H1 (cell line): ENCODE data around the gene RFNG. TPM values are rescaled to one million over a fixed set of nuclear protein-coding genes. Genes with fewer than 3 reads are reported as not detected.
A peak's percentile ranks its signal among the peaks of the same experiment; 100 is the strongest.

Experiments
- CTCF ChIA-PET: fragments of 300-600 bp; sonication (Branson Sonifier 250); formaldehyde crosslinking; loops from one replicate; lab custom pipeline; 2021; ENCODE audit not compliant: partially characterized antibody; lab: Charles Lee
- POLR2A ChIA-PET: fragments of 300-600 bp; sonication (Branson Sonifier 250); formaldehyde crosslinking; loops from one replicate; lab custom pipeline; 2021; ENCODE audit warnings: inconsistent platforms; ENCODE audit not compliant: partially characterized antibody; lab: Charles Lee
- DNase-seq, 2 experiments: peaks; one replicate each; pipeline versions ENCODE4 v3.0.0 to v3.0.0-alpha.2; 2010 to 2022; ENCODE audit warnings: low spot score in 2 of 2, low read depth in 1 of 2, mixed read lengths in 1 of 2
- FAIRE-seq: peaks from 2 replicates; lab custom pipeline; 2011; peaks lifted over from hg19 to GRCh38; lab: Jason Lieb, UNC
- H2AFZ ChIP-seq: 2 replicates; pipeline ENCODE4 v1.8.1; 2012; ENCODE audit warnings: low read length, inconsistent platforms
- H2AK5ac ChIP-seq: 2 replicates; pipeline ENCODE4 v1.6.1; 2013; ENCODE audit warnings: low read depth, low read length
- H2BK120ac ChIP-seq: replicated peaks from 2 replicates; pipeline ENCODE3; 2013; ENCODE audit warnings: low read depth, low read length, inconsistent platforms
- H2BK12ac ChIP-seq: 2 replicates; pipeline ENCODE4 v1.6.1; 2013; ENCODE audit warnings: low read depth, low read length
- H2BK15ac ChIP-seq: 2 replicates; pipeline ENCODE4 v1.6.1; 2013; ENCODE audit warnings: low read length
- H2BK20ac ChIP-seq: 2 replicates; pipeline ENCODE4 v1.6.1; 2013; ENCODE audit warnings: low read length
- H2BK5ac ChIP-seq: 2 replicates; pipeline ENCODE4 v1.6.1; 2013; ENCODE audit warnings: low read depth, low read length
- H3K14ac ChIP-seq: 2 replicates; pipeline ENCODE4 v1.6.1; 2013; ENCODE audit warnings: inconsistent platforms; ENCODE audit not compliant: insufficient read length
- H3K18ac ChIP-seq: 2 replicates; pipeline ENCODE4 v1.6.1; 2013; ENCODE audit warnings: low read length; ENCODE audit errors: extremely low read depth
- H3K23ac ChIP-seq: 2 replicates; pipeline ENCODE4 v1.6.1; 2013; ENCODE audit warnings: inconsistent platforms; ENCODE audit not compliant: insufficient read length
- H3K23me2 ChIP-seq: 2 replicates; pipeline ENCODE4 v1.6.1; 2013; ENCODE audit warnings: low read depth, low read length
- H3K27ac ChIP-seq: 2 replicates; pipeline ENCODE4 v1.6.1; 2011; ENCODE audit warnings: low read depth, low read length, inconsistent platforms
- H3K27me3 ChIP-seq, 4 experiments: replicated peaks in 1 of 4; 1 replicate in 1 of 4; 2 replicates in 3 of 4; pipeline versions ENCODE4 v1.6.1 to v1.8.1; 2011 to 2013; ENCODE audit warnings: low read length in 3 of 4, mild to moderate bottlenecking in 3 of 4, inconsistent platforms in 2 of 4, mixed read lengths in 2 of 4, moderate library complexity in 1 of 4; ENCODE audit not compliant: control insufficient read depth in 3 of 4, insufficient read depth in 3 of 4; ENCODE audit errors: extremely low read depth in 1 of 4
- H3K36me3 ChIP-seq, 4 experiments: 2 replicates each; pipeline versions ENCODE4 v1.6.1 to v1.8.1; 2011 to 2013; ENCODE audit warnings: mild to moderate bottlenecking in 4 of 4, low read length in 3 of 4, moderate library complexity in 2 of 4, control low read depth in 1 of 4, inconsistent platforms in 1 of 4; ENCODE audit not compliant: insufficient read depth in 4 of 4, control insufficient read depth in 2 of 4
- H3K4ac ChIP-seq: replicated peaks from 2 replicates; pipeline ENCODE3; 2013; ENCODE audit warnings: low read length, low read depth, mixed read lengths, inconsistent platforms; ENCODE audit not compliant: insufficient read length
- H3K4me1 ChIP-seq, 4 experiments: replicated peaks in 1 of 4; 1 replicate in 1 of 4; 2 replicates in 3 of 4; pipeline versions ENCODE4 v1.6.1 to v1.8.1; 2011 to 2013; ENCODE audit warnings: low read length in 3 of 4, inconsistent platforms in 2 of 4, mixed read lengths in 1 of 4; ENCODE audit not compliant: insufficient read depth in 4 of 4, control insufficient read depth in 3 of 4
- H3K4me2 ChIP-seq, 2 experiments: 2 replicates each; pipeline versions ENCODE4 v1.6.1 to v1.8.1; 2011 to 2013; ENCODE audit warnings: low read depth in 2 of 2, low read length in 2 of 2, control low read depth in 1 of 2, inconsistent platforms in 1 of 2, mild to moderate bottlenecking in 1 of 2; ENCODE audit not compliant: insufficient read depth in 1 of 2
- H3K4me3 ChIP-seq, 4 experiments: fragments of 200-600, 300-600 bp in 1 of 4; sonication (generic), shearing (Covaris generic), sonication (Bioruptor Twin) in 1 of 4; 2 replicates each; pipeline versions ENCODE4 v1.5.1 to v1.8.1; 2011 to 2016; ENCODE audit warnings: low read length in 4 of 4, low read depth in 3 of 4, control low read depth in 2 of 4, inconsistent platforms in 2 of 4, mild to moderate bottlenecking in 2 of 4, mixed read lengths in 1 of 4, moderate library complexity in 1 of 4; ENCODE audit not compliant: insufficient read depth in 2 of 4; ENCODE audit errors: extremely low read depth in 1 of 4
- H3K56ac ChIP-seq: replicated peaks from 2 replicates; pipeline ENCODE3; 2013; ENCODE audit warnings: low read depth, mild to moderate bottlenecking, mixed read lengths, low read length, inconsistent platforms; ENCODE audit not compliant: insufficient read length
- H3K79me1 ChIP-seq: 2 replicates; pipeline ENCODE4 v1.6.1; 2013; ENCODE audit warnings: low read depth, low read length, control low read depth
- H3K79me2 ChIP-seq, 2 experiments: 2 replicates each; pipeline versions ENCODE4 v1.6.1 to v1.8.1; 2012 to 2013; ENCODE audit warnings: low read length in 2 of 2, mild to moderate bottlenecking in 2 of 2, inconsistent platforms in 1 of 2; ENCODE audit not compliant: insufficient read depth in 2 of 2, control insufficient read depth in 1 of 2
- H3K9ac ChIP-seq, 4 experiments: replicated peaks in 1 of 4; 1 replicate in 1 of 4; 2 replicates in 3 of 4; pipeline versions ENCODE4 v1.6.1 to v1.8.1; 2011 to 2013; ENCODE audit warnings: low read depth in 3 of 4, low read length in 3 of 4, control low read depth in 2 of 4, mild to moderate bottlenecking in 2 of 4, moderate library complexity in 2 of 4, inconsistent platforms in 1 of 4; ENCODE audit errors: extremely low read depth in 1 of 4
- H3K9me3 ChIP-seq, 2 experiments: 2 replicates each; pipeline versions ENCODE4 v1.6.1 to v1.8.1; 2012 to 2013; ENCODE audit warnings: mild to moderate bottlenecking in 2 of 2, moderate library complexity in 2 of 2, control low read depth in 1 of 2, inconsistent platforms in 1 of 2, low read depth in 1 of 2, low read length in 1 of 2, mixed read lengths in 1 of 2; ENCODE audit not compliant: insufficient read depth in 2 of 2
- H4K20me1 ChIP-seq, 2 experiments: replicated peaks in 1 of 2; 2 replicates each; pipeline versions ENCODE3 to v1.8.1; 2011 to 2013; ENCODE audit warnings: inconsistent platforms in 2 of 2, low read length in 2 of 2, mild to moderate bottlenecking in 1 of 2; ENCODE audit not compliant: insufficient read depth in 2 of 2, control insufficient read depth in 1 of 2
- H4K5ac ChIP-seq: 2 replicates; pipeline ENCODE4 v1.6.1; 2013; ENCODE audit warnings: low read length, low read depth, mixed read lengths, inconsistent platforms; ENCODE audit not compliant: insufficient read length
- H4K8ac ChIP-seq: 2 replicates; pipeline ENCODE4 v1.8.0; 2013; ENCODE audit warnings: mild to moderate bottlenecking, moderate library complexity, low read length, inconsistent platforms; ENCODE audit not compliant: insufficient read depth; ENCODE audit errors: extremely low read depth
- H4K91ac ChIP-seq: replicated peaks from 2 replicates; pipeline ENCODE3; 2013; ENCODE audit warnings: low read length, mixed read lengths, inconsistent platforms; ENCODE audit not compliant: insufficient read length
- GABPA ChIP-seq: IDR thresholded peaks from 2 replicates; pipeline ENCODE4 v1.6.1; 2011; ENCODE audit warnings: mild to moderate bottlenecking, low read length, moderate library complexity, borderline replicate concordance; ENCODE audit not compliant: insufficient read depth
- NANOG ChIP-seq: IDR thresholded peaks from 2 replicates; pipeline ENCODE4 v1.6.1; 2011; ENCODE audit warnings: low read length, low read depth, mild to moderate bottlenecking, inconsistent platforms; ENCODE audit not compliant: insufficient read depth, poor library complexity, severe bottlenecking
- SIN3A ChIP-seq, 2 experiments: IDR thresholded peaks in 1 of 2; conservative IDR thresholded peaks in 1 of 2; 2 replicates each; pipeline ENCODE4 v1.6.1; 2011 to 2012; ENCODE audit warnings: low read length in 2 of 2, improper control_type of control experiment in 1 of 2, low read depth in 1 of 2, mild to moderate bottlenecking in 1 of 2
- SIRT6 ChIP-seq: IDR thresholded peaks from one replicate; pipeline ENCODE4 v1.7.1; 2012; ENCODE audit warnings: low read length, inconsistent platforms
- WGBS, 2 experiments: shearing (Covaris generic) in 1 of 2; methylation state at CpG; one replicate each; pipeline versions ENCODE4 v1.1.6 to v1.1.7; 2013 to 2015; ENCODE audit warnings: low lambda C conversion rate in 2 of 2, mixed read lengths in 2 of 2, inconsistent platforms in 1 of 2, low coverage in 1 of 2, missing lambda C conversion rate in 1 of 2; ENCODE audit not compliant: insufficient replicate concordance in 2 of 2, insufficient coverage in 1 of 2, insufficient read length in 1 of 2; ENCODE audit errors: extremely low coverage in 1 of 2, missing lambda C conversion rate in 1 of 2; 5-methylcytosine and 5-hydroxymethylcytosine counted together
- polyA plus RNA-seq, 7 experiments: library from polyadenylated mRNA; depleted of rRNA in 3 of 7; stranded (reverse) in 5 of 7; unstranded in 2 of 7; fragments of >200 nt in 5 of 7; fragments of 200-250 nt in 2 of 7; gene quantifications; 1 replicate in 5 of 7; 2 replicates in 1 of 7; 4 replicates in 1 of 7; pipeline versions ENCODE4 v1.2.1 to v1.2.3, GENCODE V29; 2011 to 2013; ENCODE audit warnings: missing spikeins in 2 of 7, mixed read lengths in 2 of 7
- total RNA-seq: library from RNA; stranded (reverse); fragmentation: NEBNext Ultra II Directional; extraction: Animal tissue kit (Norgen Biotek cat#: 25700); gene quantifications from 2 replicates; pipeline ENCODE4 v1.2.1, GENCODE V29; 2021

Gene RFNG
- total and polyA plus RNA-seq, 2 of the 8 experiments (the other 6 are each of a cell fraction or from before 2014, with no cell fraction given): 26.7 to 28.4 TPM

GRCh38 chr17:82015311-82015971 is 36.2 kb downstream of the RFNG start:
- H4K91ac ChIP-seq: no peak overlapping the region
- H3K36me3 ChIP-seq: no peaks in the 10 kb centered on the region; a peak in 2 of 8 replicates
- H3K4me1 ChIP-seq: no peaks in the 10 kb centered on the region; a peak in 1 of 7 replicates
- TF ChIP-seq GABPA: 0 out of 2 replicates have a peak, but pooled peaks have one; percentile 17
- no peak for TF ChIP-seq NANOG
- no peak for TF ChIP-seq SIRT6
- TF ChIP-seq SIN3A (conservative IDR thresholded peaks at IDR 0.05 in 1 of 2, IDR thresholded peaks at IDR 0.05 in 1 of 2; ENCODE audit: low read depth in 1 of 2, low read length in 2 of 2): no peak
- no peak overlapping the region for H3K4me2 ChIP-seq
- ChIA-PET CTCF (interaction anchor here (1.1 to 2.7 kb wide), 5 partner anchors 10 to 146 kb away, joined by 3 to 20 read pairs (median 6); partner anchors contain the start of gene RAC3), POLR2A (interaction anchor here (0.9 to 2.2 kb wide), 6 partner anchors 11 to 127 kb away, joined by 3 to 9 read pairs (median 4); no protein-coding TSS in a partner anchor)
- WGBS, 2 experiments: 96% methylated on average over 24 of the region's 24 CpGs; no CpG with 5 or more reads in 1 of the 2 experiments
- no peak overlapping the region for H2BK12ac ChIP-seq
- no peak overlapping the region for H2AFZ ChIP-seq
- no peak overlapping the region for H2BK5ac ChIP-seq
- no peak overlapping the region for H3K14ac ChIP-seq
- H2AK5ac ChIP-seq: no peak overlapping the region
- no peak overlapping the region for H4K5ac ChIP-seq
- H3K4me3 ChIP-seq: no peak overlapping the region
- H3K4ac ChIP-seq: no peak overlapping the region
- peak overlapping the region; percentile 78 for H4K8ac ChIP-seq
- H3K79me2 ChIP-seq: no peaks in the 10 kb centered on the region
- no peak overlapping the region for H3K27ac ChIP-seq
- no peaks in the 10 kb centered on the region for H3K23me2 ChIP-seq
- H3K79me1 ChIP-seq: no peaks in the 10 kb centered on the region; the same call in 1 of the 2 replicates
- no peaks in the 10 kb centered on the region for H3K9me3 ChIP-seq
- H2BK15ac ChIP-seq: no peak overlapping the region
- no peak overlapping the region for H3K9ac ChIP-seq
- no peak overlapping the region for H3K18ac ChIP-seq
- H2BK20ac ChIP-seq: no peak overlapping the region
- no peak overlapping the region for H2BK120ac ChIP-seq
- no peaks in the 10 kb centered on the region for H3K27me3 ChIP-seq
- H3K23ac ChIP-seq: no peak overlapping the region
- FAIRE-seq (no peak), DNase-seq (no peak)
- H4K20me1 ChIP-seq: peaks cover 7 to 13% of the 10 kb centered on the region in 2 experiments
- no peak overlapping the region for H3K56ac ChIP-seq
